GM12878 (cell line): Measurements from ENCODE around the gene ULBP2. TPM values are rescaled to one million over a fixed set of nuclear protein-coding genes. Genes with fewer than 3 reads are reported as not detected.

Experiments
- ATAC-seq: fragments of 200-7000 bp; cut with Tn5 transposase; 3 replicates; pipeline ENCODE4 v1.9.1; 2020; ENCODE audit warnings: mild to moderate bottlenecking, moderate library complexity
- BruUV-seq: library from RNA; stranded (reverse); fragments of 400-500 nt; replicated peaks from 2 replicates; lab custom pipeline; 2021; lab: Mats Ljungman, UMichigan
- CTCF ChIA-PET: fragments of 300-600 bp; sonication (Branson Sonifier 250); formaldehyde crosslinking; extraction: SDS; loops from one replicate; lab custom pipeline; 2021; ENCODE audit warnings: inconsistent platforms; lab: Yijun Ruan, JAX
- POLR2A ChIA-PET: fragments of 350-600 bp; formaldehyde crosslinking; extraction: SDS; loops from one replicate; lab custom pipeline; 2021; ENCODE audit warnings: inconsistent platforms; lab: Charles Lee
- RAD21 ChIA-PET: fragments of 300-600 bp; sonication (Branson Sonifier 250); formaldehyde crosslinking; loops from one replicate; lab custom pipeline; 2023; ENCODE audit warnings: antibody characterized with exemption; ENCODE audit not compliant: unreplicated experiment; lab: Charles Lee
- SMC1A ChIA-PET: fragments of 300-600 bp; sonication (Branson Sonifier 250); formaldehyde crosslinking; loops from one replicate; lab custom pipeline; 2023; ENCODE audit not compliant: unreplicated experiment, uncharacterized antibody; lab: Charles Lee
- DNase-seq: peaks from one replicate; pipeline ENCODE4 v3.0.0-alpha.2; 2011; ENCODE audit warnings: low read depth, low spot score
- FAIRE-seq: peaks from 3 replicates; lab custom pipeline; 2011; peaks lifted over from hg19 to GRCh38; lab: Jason Lieb, UNC
- H2AFZ ChIP-seq: 2 replicates; pipeline ENCODE4 v1.6.0; 2011; ENCODE audit warnings: low read depth, low read length, control low read depth; ENCODE audit not compliant: control insufficient read depth
- H3K27ac ChIP-seq: 2 replicates; pipeline ENCODE4 v1.5.1; 2011; ENCODE audit warnings: control low read depth; ENCODE audit not compliant: control insufficient read depth, insufficient read depth
- H3K27me3 ChIP-seq, 2 experiments: replicated peaks in 1 of 2; 2 replicates each; pipeline versions ENCODE4 v1.6.0 to v1.6.1; 2011; ENCODE audit warnings: low read length in 1 of 2; ENCODE audit not compliant: control insufficient read depth in 2 of 2, insufficient read depth in 2 of 2
- H3K36me3 ChIP-seq, 2 experiments: 2 replicates each; pipeline ENCODE4 v1.5.1; 2011; ENCODE audit warnings: low read length in 1 of 2; ENCODE audit not compliant: control insufficient read depth in 2 of 2, insufficient read depth in 2 of 2
- H3K4me1 ChIP-seq: 2 replicates; pipeline ENCODE4 v1.6.1; 2011; ENCODE audit warnings: mild to moderate bottlenecking, low read length, moderate library complexity, mixed read lengths; ENCODE audit not compliant: control insufficient read depth, insufficient read depth
- H3K4me2 ChIP-seq: 2 replicates; pipeline ENCODE4 v1.6.0; 2011; ENCODE audit warnings: control low read depth; ENCODE audit not compliant: control insufficient read depth, insufficient read depth
- H3K4me3 ChIP-seq: fragments of 200-600 bp; sonication (generic); 2 replicates; pipeline ENCODE4 v1.5.1; 2016
- H3K79me2 ChIP-seq: 2 replicates; pipeline ENCODE4 v1.6.0; 2011; ENCODE audit warnings: low read length; ENCODE audit not compliant: control insufficient read depth, insufficient read depth
- H3K9ac ChIP-seq: 2 replicates; pipeline ENCODE4 v1.8.0; 2011; ENCODE audit warnings: low read length, control low read depth, mixed read lengths; ENCODE audit not compliant: control insufficient read depth, insufficient read depth
- H3K9me3 ChIP-seq: replicated peaks from 3 replicates; pipeline ENCODE4 v1.5.1; 2011; ENCODE audit warnings: mild to moderate bottlenecking, low read length; ENCODE audit not compliant: control insufficient read depth, insufficient read depth
- H4K20me1 ChIP-seq: 2 replicates; pipeline ENCODE4 v1.6.0; 2011; ENCODE audit not compliant: control insufficient read depth, insufficient read depth
- CHD1 ChIP-seq: IDR thresholded peaks from 2 replicates; pipeline ENCODE4 v1.6.1; 2012; ENCODE audit warnings: low read depth, low read length, improper control_type of control experiment
- MEF2A ChIP-seq: IDR thresholded peaks from 2 replicates; pipeline ENCODE4 v1.6.1; 2011; ENCODE audit warnings: low read depth, mild to moderate bottlenecking, low read length, moderate library complexity; ENCODE audit not compliant: insufficient read depth
- MTA3 ChIP-seq: IDR thresholded peaks from 2 replicates; pipeline ENCODE4 v1.6.1; 2012; ENCODE audit warnings: low read length, inconsistent platforms, borderline replicate concordance
- MYC ChIP-seq: IDR thresholded peaks from 2 replicates; pipeline ENCODE4 v1.6.1; 2011; ENCODE audit warnings: mild to moderate bottlenecking, low read length, moderate library complexity, inconsistent platforms; ENCODE audit not compliant: insufficient read depth, insufficient replicate concordance, insufficient read length, severe bottlenecking
- NBN ChIP-seq: fragments of 450-650 bp; IDR thresholded peaks from 2 replicates; pipeline ENCODE4 v1.6.1; 2016
- NR2C1 ChIP-seq: fragments of 450-650 bp; IDR thresholded peaks from 2 replicates; pipeline ENCODE4 v1.6.1; 2017; ENCODE audit warnings: antibody characterized with exemption, mild to moderate bottlenecking, moderate library complexity
- RFX5 ChIP-seq: IDR thresholded peaks from 2 replicates; pipeline ENCODE4 v1.6.1; 2011; ENCODE audit warnings: low read depth, low read length, improper control_type of control experiment
- SMARCA5 ChIP-seq: fragments of 450-650 bp; IDR thresholded peaks from 2 replicates; pipeline ENCODE4 v1.6.1; 2017; ENCODE audit warnings: mild to moderate bottlenecking
- SPI1 ChIP-seq: IDR thresholded peaks from 2 replicates; pipeline ENCODE4 v1.6.1; 2011; ENCODE audit warnings: low read depth, mild to moderate bottlenecking, low read length, moderate library complexity, borderline replicate concordance; ENCODE audit not compliant: insufficient read depth
- ZNF207 ChIP-seq: fragments of 450-650 bp; IDR thresholded peaks from 2 replicates; pipeline ENCODE4 v1.6.1; 2014; ENCODE audit warnings: antibody characterized with exemption, mild to moderate bottlenecking, borderline replicate concordance
- ZNF384 ChIP-seq: IDR thresholded peaks from 2 replicates; pipeline ENCODE4 v1.6.1; 2012; ENCODE audit warnings: low read depth, mild to moderate bottlenecking, low read length, improper control_type of control experiment, borderline replicate concordance
- WGBS: methylation state at CpG from one replicate; pipeline ENCODE4 v1.1.6; 2016; ENCODE audit warnings: low lambda C conversion rate; ENCODE audit not compliant: insufficient replicate concordance, insufficient coverage; ENCODE audit errors: missing lambda C conversion rate; 5-methylcytosine and 5-hydroxymethylcytosine counted together
- in situ Hi-C: fragments of 300-500 bp; cut with MboI; formaldehyde crosslinking; loops from 9 replicates; pipeline ENCODE4 v1.14.3; 2018; ENCODE audit warnings: mixed read lengths
- intact Hi-C: fragments of 100-400 bp; cut with micrococcal nuclease; formaldehyde crosslinking; loops from one replicate; pipeline ENCODE4 v1.14.2; 2022; ENCODE audit not compliant: unreplicated experiment
- polyA plus RNA-seq, 11 experiments: library from polyadenylated mRNA; depleted of rRNA in 4 of 11; unstranded in 6 of 11; stranded (reverse) in 5 of 11; fragments of >200 nt; fragmentation: Nextera tagmentation in 4 of 11; fragmentation: Illumina TruSeq in 1 of 11; extraction: Ambion mirVana in 4 of 11; extraction: Trizol in 1 of 11; gene quantifications; 1 replicate in 1 of 11; 2 replicates in 10 of 11; pipeline versions ENCODE4 v1.2.1 to v1.2.3, GENCODE V29; 2011 to 2016; ENCODE audit warnings: inconsistent platforms in 2 of 11, missing spikeins in 2 of 11, low read depth in 1 of 11
- total RNA-seq, 4 experiments: library from RNA; depleted of rRNA in 3 of 4; stranded (reverse); fragments of >200 nt in 3 of 4; fragmentation: Illumina TruSeq in 1 of 4; extraction: Trizol in 1 of 4; gene quantifications; 2 replicates each; pipeline versions ENCODE4 v1.2.1 to v1.2.3, GENCODE V29; 2013 to 2021
- TF ChIP-seq, protein P1 (sequence below): fragments of 150-350 bp; IDR thresholded peaks from 2 replicates; pipeline ENCODE4 v1.6.1; 2014; ENCODE audit warnings: mild to moderate bottlenecking, low read depth, low read length
- TF ChIP-seq, protein P2 (sequence below): fragments of 450-650 bp; IDR thresholded peaks from 2 replicates; pipeline ENCODE4 v1.6.1; 2018; ENCODE audit warnings: mild to moderate bottlenecking, low read depth, moderate library complexity; ENCODE audit not compliant: partially characterized antibody
- TF ChIP-seq, protein P3 (sequence below): fragments of 450-650 bp; IDR thresholded peaks from 2 replicates; pipeline ENCODE4 v1.6.1; 2017; ENCODE audit warnings: mild to moderate bottlenecking

Gene ULBP2
- total and polyA plus RNA-seq, 10 of the 15 experiments (the other 5 are each of a cell fraction or from before 2014, with no cell fraction given): 0.16 to 2.5 (median 0.22) TPM; not detected in 3

DNA sequence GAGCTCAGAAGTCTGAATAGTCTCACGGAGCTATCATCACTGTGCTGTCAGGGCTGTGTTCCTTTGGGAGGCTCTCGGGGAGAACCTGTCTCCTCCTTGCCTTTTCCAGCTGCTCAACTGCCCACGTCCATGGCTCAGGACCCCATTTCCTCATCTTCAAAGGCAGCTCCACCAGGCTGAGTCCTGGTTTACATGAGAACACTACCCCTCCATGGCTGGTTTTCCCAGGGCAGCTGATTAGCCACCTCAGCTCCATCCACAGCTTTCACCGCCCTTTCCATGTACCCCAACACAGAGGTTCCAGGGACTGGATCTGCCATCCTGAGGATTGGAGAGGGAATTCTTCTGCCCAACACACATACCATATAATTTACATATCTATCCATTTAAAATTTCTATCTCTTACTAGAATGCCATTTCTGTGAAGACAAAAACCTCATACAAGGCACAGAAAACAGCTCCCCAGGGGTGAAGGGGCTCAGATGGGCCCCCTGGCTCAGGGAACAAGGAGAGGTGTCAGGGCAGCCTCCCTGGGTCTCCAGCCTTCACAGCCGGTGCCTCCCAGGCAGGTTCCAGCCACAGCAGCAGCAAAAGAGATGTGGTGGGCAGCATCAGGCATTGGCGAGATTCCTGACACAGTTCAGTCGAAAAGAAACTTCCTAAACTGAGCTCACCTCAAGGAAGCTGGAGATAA is 41.7 kb upstream of the ULBP2 start (continued):
- no peak for TF ChIP-seq CHD1
- TF ChIP-seq MEF2A: no peak
- TF ChIP-seq ZNF207: no peak
- TF ChIP-seq, protein P1, sequence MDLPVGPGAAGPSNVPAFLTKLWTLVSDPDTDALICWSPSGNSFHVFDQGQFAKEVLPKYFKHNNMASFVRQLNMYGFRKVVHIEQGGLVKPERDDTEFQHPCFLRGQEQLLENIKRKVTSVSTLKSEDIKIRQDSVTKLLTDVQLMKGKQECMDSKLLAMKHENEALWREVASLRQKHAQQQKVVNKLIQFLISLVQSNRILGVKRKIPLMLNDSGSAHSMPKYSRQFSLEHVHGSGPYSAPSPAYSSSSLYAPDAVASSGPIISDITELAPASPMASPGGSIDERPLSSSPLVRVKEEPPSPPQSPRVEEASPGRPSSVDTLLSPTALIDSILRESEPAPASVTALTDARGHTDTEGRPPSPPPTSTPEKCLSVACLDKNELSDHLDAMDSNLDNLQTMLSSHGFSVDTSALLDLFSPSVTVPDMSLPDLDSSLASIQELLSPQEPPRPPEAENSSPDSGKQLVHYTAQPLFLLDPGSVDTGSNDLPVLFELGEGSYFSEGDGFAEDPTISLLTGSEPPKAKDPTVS: no peak
- no peak for TF ChIP-seq ZNF384
- no peak for TF ChIP-seq SMARCA5
- TF ChIP-seq, all 136 proteins: peak for 0

DNA sequence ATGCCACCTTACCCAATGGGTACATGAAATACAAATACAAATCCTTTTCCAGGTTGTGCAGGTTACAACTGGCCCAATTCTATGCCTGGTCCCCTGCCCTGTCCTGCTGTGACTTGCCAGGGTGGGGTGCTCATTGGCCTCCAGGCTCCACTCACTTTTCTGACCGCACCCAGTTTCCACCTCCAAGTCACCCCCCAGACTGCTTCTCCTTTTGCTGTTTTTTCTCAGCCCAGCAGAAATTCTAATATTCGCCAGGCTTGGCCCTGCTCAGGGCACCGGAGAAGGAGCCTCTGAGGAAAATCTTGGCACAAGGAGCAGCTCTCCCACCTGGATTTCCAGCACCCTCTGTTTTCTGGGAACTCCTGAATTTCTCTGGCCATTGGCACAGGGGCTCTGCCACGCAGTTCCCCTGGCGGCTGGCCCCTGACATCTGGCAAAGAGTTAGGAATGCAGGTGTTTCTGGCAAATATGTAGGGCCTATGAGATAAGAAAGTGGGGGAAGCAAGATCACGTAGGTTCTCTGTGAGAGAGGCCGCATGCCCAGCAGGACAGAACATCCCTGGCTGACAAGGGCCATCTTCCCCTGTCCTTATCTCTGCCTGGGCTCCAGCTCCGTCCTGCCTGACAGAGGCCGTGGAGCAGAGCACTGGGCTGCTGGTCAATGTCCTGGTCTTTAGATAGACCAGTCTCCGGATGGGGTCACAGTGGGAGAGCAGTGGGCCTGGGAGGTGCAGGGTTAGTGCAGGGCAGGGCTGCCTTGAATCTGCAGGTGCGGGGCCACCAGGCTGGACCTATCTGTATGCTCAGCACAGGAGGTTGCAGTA is 41.0 kb upstream of the ULBP2 start:
- peaks cover 6 to 8% of the 10 kb centered on the region in 2 experiments for H3K27me3 ChIP-seq
- no peaks in the 10 kb centered on the region for H3K36me3 ChIP-seq
- ChIA-PET SMC1A (no interaction called here), POLR2A (interaction anchor here (0.5 kb wide), 1 partner anchor 69 kb away, joined by 4 read pairs; no protein-coding TSS in a partner anchor), RAD21 (no interaction called here), CTCF (no interaction called here)
- in situ Hi-C loops (no loop called here), intact Hi-C loops (no loop called here)
- H3K9ac ChIP-seq: no peak overlapping the region
- ATAC-seq: no peak
- FAIRE-seq: no peak
- H2AFZ ChIP-seq: no peak overlapping the region
- H3K79me2 ChIP-seq: no peaks in the 10 kb centered on the region
- no peak overlapping the region for H3K4me2 ChIP-seq
- H4K20me1 ChIP-seq: no peaks in the 10 kb centered on the region
- WGBS: 14% methylated on average over 11 of the region's 11 CpGs
- no peaks in the 10 kb centered on the region for H3K9me3 ChIP-seq
- H3K4me3 ChIP-seq: no peak overlapping the region
- no TSS peak for BruUV-seq
- no peak for DNase-seq
- H3K27ac ChIP-seq: no peak overlapping the region
- no peaks in the 10 kb centered on the region for H3K4me1 ChIP-seq
- TF ChIP-seq RFX5 (no peak), MYC (no peak), NR2C1 (no peak), MTA3 (no peak), NBN (no peak), SPI1 (no peak)
- TF ChIP-seq, protein P2, sequence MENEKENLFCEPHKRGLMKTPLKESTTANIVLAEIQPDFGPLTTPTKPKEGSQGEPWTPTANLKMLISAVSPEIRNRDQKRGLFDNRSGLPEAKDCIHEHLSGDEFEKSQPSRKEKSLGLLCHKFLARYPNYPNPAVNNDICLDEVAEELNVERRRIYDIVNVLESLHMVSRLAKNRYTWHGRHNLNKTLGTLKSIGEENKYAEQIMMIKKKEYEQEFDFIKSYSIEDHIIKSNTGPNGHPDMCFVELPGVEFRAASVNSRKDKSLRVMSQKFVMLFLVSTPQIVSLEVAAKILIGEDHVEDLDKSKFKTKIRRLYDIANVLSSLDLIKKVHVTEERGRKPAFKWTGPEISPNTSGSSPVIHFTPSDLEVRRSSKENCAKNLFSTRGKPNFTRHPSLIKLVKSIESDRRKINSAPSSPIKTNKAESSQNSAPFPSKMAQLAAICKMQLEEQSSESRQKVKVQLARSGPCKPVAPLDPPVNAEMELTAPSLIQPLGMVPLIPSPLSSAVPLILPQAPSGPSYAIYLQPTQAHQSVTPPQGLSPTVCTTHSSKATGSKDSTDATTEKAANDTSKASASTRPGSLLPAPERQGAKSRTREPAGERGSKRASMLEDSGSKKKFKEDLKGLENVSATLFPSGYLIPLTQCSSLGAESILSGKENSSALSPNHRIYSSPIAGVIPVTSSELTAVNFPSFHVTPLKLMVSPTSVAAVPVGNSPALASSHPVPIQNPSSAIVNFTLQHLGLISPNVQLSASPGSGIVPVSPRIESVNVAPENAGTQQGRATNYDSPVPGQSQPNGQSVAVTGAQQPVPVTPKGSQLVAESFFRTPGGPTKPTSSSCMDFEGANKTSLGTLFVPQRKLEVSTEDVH: no peak
- TF ChIP-seq, protein P3, sequence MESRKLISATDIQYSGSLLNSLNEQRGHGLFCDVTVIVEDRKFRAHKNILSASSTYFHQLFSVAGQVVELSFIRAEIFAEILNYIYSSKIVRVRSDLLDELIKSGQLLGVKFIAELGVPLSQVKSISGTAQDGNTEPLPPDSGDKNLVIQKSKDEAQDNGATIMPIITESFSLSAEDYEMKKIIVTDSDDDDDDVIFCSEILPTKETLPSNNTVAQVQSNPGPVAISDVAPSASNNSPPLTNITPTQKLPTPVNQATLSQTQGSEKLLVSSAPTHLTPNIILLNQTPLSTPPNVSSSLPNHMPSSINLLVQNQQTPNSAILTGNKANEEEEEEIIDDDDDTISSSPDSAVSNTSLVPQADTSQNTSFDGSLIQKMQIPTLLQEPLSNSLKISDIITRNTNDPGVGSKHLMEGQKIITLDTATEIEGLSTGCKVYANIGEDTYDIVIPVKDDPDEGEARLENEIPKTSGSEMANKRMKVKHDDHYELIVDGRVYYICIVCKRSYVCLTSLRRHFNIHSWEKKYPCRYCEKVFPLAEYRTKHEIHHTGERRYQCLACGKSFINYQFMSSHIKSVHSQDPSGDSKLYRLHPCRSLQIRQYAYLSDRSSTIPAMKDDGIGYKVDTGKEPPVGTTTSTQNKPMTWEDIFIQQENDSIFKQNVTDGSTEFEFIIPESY: no peak
